Body of pancreas (tissue), 4 donors: ENCODE data around the gene OGT. TPM values are rescaled to one million over a fixed set of nuclear protein-coding genes. Genes with fewer than 3 reads are reported as not detected.
"Not testable (repeated sequence)": the region's sequence is repeated elsewhere in the genome, so short reads cannot be mapped to it uniquely, and the experiment has no call there.

Source experiments
- ATAC-seq: fragments of 150-250 bp; one replicate; pipeline ENCODE4 v1.9.1; 2016
- DNase-seq, 4 donors: peaks; one replicate each; pipeline ENCODE4 v3.0.0-alpha.2; 2019
- H3K27ac ChIP-seq, 4 donors: fragments of 200-600 bp; sonication (generic); 1 replicate in 3 of 4; 2 replicates in 1 of 4; pipeline versions ENCODE4 v1.5.1 to v1.6.1; 2016 to 2019; ENCODE audit warnings: mild to moderate bottlenecking in 1 of 4, mixed read lengths in 1 of 4, moderate library complexity in 1 of 4
- H3K27me3 ChIP-seq, 2 donors: fragments of 200-600 bp; sonication (generic); one replicate each; pipeline ENCODE4 v1.6.0; 2016; ENCODE audit warnings: mild to moderate bottlenecking in 1 of 2
- H3K36me3 ChIP-seq, 2 donors: fragments of 200-600 bp; sonication (generic); replicated peaks in 1 of 2; 2 replicates each; pipeline ENCODE4 v1.5.1; 2016; ENCODE audit warnings: low read depth in 2 of 2; ENCODE audit not compliant: insufficient read depth in 1 of 2
- H3K4me1 ChIP-seq: fragments of 200-600 bp; sonication (generic); one replicate; pipeline ENCODE4 v1.6.0; 2016
- H3K4me3 ChIP-seq, 2 donors: fragments of 200-600 bp; sonication (generic); 1 replicate in 1 of 2; 2 replicates in 1 of 2; pipeline ENCODE4 v1.5.1; 2016 to 2019
- H3K9me3 ChIP-seq, 3 donors: fragments of 200-600 bp; sonication (generic); 1 replicate in 2 of 3; 2 replicates in 1 of 3; pipeline ENCODE4 v1.5.1; 2016
- POLR2A ChIP-seq, 3 donors: fragments of 450-650 bp; IDR thresholded peaks; one replicate each; pipeline ENCODE4 v1.6.1; 2016; ENCODE audit warnings: antibody characterized with exemption in 3 of 3, mild to moderate bottlenecking in 2 of 3
- WGBS, 2 donors: methylation state at CpG; one replicate each; pipeline ENCODE4 v1.1.5; 2017; 5-methylcytosine and 5-hydroxymethylcytosine counted together
- intact Hi-C: fragments of 100-400 bp; cut with DNase I; formaldehyde crosslinking; loops from one replicate; pipeline ENCODE4 v1.15.1; 2023
- total RNA-seq, 2 donors: library from RNA; depleted of rRNA; stranded (reverse); fragments of >200 nt; gene quantifications; one replicate each; pipeline ENCODE4 v1.1.0, GENCODE V29; 2016
- TF ChIP-seq, protein P1 (sequence below), 7 experiments: fragments of 450-650 bp in 4 of 7; fragments of 200-600 bp in 3 of 7; sonication (generic) in 3 of 7; IDR thresholded peaks; one replicate each; pipeline ENCODE4 v1.5.1; 2016 to 2019; ENCODE audit warnings: antibody characterized with exemption in 7 of 7

The OGT gene
- total RNA-seq, 2 donors from 2014 or later = 180 to 184 TPM

DNA sequence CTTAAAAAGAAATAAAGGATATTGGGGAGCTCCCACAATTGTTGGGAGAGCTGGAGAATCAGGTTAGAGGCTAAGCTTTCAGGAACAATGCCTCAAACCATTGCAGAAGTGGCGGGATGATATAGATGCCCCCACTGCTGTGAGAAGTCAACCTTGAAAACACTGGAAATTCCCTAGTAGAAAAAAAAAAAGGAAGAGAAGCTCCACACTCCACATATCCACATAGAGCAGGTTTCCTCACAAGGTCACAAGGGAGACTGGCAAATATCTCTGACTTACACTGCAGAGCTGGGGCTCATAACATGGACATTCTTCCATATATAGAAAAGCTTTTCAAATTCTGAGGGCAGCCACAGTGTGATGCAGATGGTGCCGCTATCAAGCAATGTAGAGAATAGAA, 22.7 kb upstream of the OGT start:
- 95 to 96% methylated on average over 2 of the region's 2 CpGs for WGBS, 2 donors

DNA sequence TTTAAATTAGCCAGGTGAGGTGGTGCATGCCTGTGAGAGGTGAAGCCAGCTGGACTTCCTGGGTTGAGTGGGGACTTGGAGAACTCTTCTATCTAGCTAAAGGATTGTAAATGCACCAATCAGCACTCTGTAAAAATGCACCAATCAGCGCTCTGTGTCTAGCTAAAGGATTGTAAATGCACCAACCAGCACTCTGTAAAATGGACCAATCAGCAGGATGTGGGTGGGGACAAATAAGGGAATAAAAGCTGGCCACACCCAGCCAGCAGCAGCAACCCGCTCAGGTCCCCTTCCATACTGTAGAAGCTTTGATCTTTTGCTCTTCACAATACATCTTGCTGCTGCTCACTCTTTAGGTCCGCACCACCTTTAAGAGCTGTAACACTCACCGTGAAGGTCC, 19.2 kb upstream of the OGT start:
- H3K27me3 ChIP-seq, H3K4me3 ChIP-seq, ATAC-seq, intact Hi-C loops, H3K27ac ChIP-seq, H3K9me3 ChIP-seq, H3K4me1 ChIP-seq, DNase-seq, H3K36me3 ChIP-seq: not testable (repeated sequence)
- 90 to 95% methylated on average over 2 to 4 of the region's 4 CpGs for whole genome bisulfite sequencing, 2 donors

More for the DNA sequence above, 22.7 kb upstream of the OGT start:
- H3K4me1 ChIP-seq = no peaks in the 10 kb centered on the region
- no peaks in the 10 kb centered on the region for H3K36me3 ChIP-seq
- intact Hi-C loops = no loop called here
- ATAC-seq (no peak), DNase-seq (no peak)
- H3K4me3 ChIP-seq = no peak overlapping the region
- no peaks in the 10 kb centered on the region for H3K27me3 ChIP-seq
- H3K27ac ChIP-seq = no peak overlapping the region
- TF ChIP-seq, protein P1, sequence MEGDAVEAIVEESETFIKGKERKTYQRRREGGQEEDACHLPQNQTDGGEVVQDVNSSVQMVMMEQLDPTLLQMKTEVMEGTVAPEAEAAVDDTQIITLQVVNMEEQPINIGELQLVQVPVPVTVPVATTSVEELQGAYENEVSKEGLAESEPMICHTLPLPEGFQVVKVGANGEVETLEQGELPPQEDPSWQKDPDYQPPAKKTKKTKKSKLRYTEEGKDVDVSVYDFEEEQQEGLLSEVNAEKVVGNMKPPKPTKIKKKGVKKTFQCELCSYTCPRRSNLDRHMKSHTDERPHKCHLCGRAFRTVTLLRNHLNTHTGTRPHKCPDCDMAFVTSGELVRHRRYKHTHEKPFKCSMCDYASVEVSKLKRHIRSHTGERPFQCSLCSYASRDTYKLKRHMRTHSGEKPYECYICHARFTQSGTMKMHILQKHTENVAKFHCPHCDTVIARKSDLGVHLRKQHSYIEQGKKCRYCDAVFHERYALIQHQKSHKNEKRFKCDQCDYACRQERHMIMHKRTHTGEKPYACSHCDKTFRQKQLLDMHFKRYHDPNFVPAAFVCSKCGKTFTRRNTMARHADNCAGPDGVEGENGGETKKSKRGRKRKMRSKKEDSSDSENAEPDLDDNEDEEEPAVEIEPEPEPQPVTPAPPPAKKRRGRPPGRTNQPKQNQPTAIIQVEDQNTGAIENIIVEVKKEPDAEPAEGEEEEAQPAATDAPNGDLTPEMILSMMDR (IDR thresholded peaks at IDR 0.05) = no peak
- no peak for TF ChIP-seq POLR2A (IDR thresholded peaks at IDR 0.05)
- H3K9me3 ChIP-seq = no peaks in the 10 kb centered on the region

DNA sequence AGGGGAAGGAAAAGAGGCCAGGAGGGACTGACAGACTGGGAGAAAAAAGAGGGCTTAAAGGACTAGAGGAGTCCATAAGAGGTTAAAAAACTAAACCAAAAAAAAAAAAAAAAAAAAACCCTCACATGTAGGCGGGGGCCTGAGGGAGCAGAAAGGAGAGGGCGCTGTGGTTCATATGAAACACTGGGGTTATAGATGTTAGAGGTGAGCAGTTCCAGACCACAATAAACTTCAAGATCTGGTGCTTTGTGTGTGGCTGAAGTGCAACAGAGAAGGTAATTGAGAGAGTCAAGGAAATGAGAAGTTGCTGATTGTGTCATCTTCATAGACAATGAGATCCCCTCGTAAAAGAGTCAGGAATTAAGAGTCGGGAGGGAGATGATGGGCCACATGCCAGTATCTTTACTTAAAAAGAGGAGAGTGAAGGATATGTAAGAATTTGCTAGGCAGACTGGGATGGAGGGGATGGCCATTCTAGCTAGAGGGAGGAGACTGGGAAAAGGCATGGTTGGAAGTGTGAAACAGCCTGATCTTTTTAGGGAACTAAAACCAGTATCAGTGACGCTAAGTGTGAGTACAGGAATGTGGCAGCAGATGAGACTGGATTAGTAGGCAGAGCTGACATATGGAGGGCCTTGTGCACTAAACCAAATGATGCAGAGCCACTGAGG, 18.4 kb upstream of the OGT start:
- intact Hi-C loops = no loop called here
- Histone ChIP-seq H3K27me3 (no peaks in the 10 kb centered on the region), H3K36me3 (no peaks in the 10 kb centered on the region), H3K9me3 (no peaks in the 10 kb centered on the region), H3K4me1 (no peaks in the 10 kb centered on the region), H3K27ac (no peak overlapping the region), H3K4me3 (no peak overlapping the region)
- no peak for TF ChIP-seq POLR2A (IDR thresholded peaks at IDR 0.05)
- TF ChIP-seq, protein P1 (IDR thresholded peaks at IDR 0.05) = no peak
- DNase-seq (no peak), ATAC-seq (no peak)
- WGBS, 2 donors = 27 to 39% methylated on average over 5 of the region's 5 CpGs

DNA sequence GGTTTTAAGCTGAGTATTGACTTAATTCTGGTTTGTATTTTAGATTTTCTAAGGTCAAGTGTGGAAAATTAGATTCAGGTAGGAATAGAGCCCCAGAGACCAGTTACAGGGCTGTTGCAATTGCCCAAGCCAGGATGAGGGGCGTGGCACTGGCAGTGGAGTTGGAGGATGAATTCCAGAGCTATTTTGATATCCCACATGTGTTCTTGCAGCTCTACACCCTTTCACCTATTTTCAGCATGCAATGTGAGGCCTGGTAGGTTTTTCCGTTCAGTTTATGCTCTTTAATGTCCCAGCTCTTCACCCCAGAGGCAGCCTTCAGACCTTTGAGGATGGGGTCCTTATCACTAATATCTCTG, 17.9 kb upstream of the OGT start:
- no peak for DNase-seq
- intact Hi-C loops = no loop called here
- H3K9me3 ChIP-seq = no peaks in the 10 kb centered on the region
- no peaks in the 10 kb centered on the region for H3K4me1 ChIP-seq
- no peak for TF ChIP-seq POLR2A (IDR thresholded peaks at IDR 0.05)
- TF ChIP-seq, protein P1 (IDR thresholded peaks at IDR 0.05) = no peak
- no peaks in the 10 kb centered on the region for H3K36me3 ChIP-seq
- no peak for ATAC-seq
- WGBS, 2 donors = 89 to 90% methylated on average over 2 of the region's 2 CpGs
- H3K27ac ChIP-seq = no peak overlapping the region
- H3K4me3 ChIP-seq = no peak overlapping the region
- H3K27me3 ChIP-seq = no peaks in the 10 kb centered on the region

DNA sequence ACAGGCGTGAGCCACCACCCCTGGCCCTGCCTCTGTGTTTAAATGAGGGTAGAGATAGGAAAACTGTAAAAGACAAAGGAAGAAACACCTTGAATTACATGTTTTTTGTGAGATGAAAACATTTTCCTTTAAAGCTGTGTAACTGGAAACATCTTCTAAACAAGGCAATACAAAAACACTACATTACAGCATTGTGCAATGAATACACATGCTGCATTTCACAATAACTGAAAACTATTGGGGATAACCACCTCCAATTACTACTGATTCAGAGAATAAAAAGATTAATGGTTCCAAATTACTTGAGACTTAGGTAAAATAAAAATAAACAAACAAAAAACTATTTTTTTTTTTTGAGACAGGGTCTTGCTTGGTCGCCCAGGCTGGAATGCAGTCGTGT, 7.6 kb upstream of the OGT start:
- H3K27me3 ChIP-seq = no peaks in the 10 kb centered on the region
- no peaks in the 10 kb centered on the region for H3K9me3 ChIP-seq
- TF ChIP-seq, protein P1 (IDR thresholded peaks at IDR 0.05) = no peak
- no peak for TF ChIP-seq POLR2A (IDR thresholded peaks at IDR 0.05)
- no peak overlapping the region for H3K4me3 ChIP-seq
- no peaks in the 10 kb centered on the region for H3K36me3 ChIP-seq
- DNase-seq = no peak
- H3K27ac ChIP-seq = no peak overlapping the region
- WGBS, 2 donors = 90 to 98% methylated on average over 3 of the region's 3 CpGs
- ATAC-seq = no peak
- intact Hi-C loops = no loop called here
- no peaks in the 10 kb centered on the region for H3K4me1 ChIP-seq
